Right hindlimb (tissue), 1 donor: ENCODE measurements around the gene CST3.
"Not testable (repeated sequence)": the region's sequence is repeated elsewhere in the genome, so short reads cannot be mapped to it uniquely, and the experiment has no call there.

Experiments
- DNase-seq: peaks from one replicate; pipeline ENCODE4 v3.0.0-alpha.2; 2018

Gene CST3

DNA sequence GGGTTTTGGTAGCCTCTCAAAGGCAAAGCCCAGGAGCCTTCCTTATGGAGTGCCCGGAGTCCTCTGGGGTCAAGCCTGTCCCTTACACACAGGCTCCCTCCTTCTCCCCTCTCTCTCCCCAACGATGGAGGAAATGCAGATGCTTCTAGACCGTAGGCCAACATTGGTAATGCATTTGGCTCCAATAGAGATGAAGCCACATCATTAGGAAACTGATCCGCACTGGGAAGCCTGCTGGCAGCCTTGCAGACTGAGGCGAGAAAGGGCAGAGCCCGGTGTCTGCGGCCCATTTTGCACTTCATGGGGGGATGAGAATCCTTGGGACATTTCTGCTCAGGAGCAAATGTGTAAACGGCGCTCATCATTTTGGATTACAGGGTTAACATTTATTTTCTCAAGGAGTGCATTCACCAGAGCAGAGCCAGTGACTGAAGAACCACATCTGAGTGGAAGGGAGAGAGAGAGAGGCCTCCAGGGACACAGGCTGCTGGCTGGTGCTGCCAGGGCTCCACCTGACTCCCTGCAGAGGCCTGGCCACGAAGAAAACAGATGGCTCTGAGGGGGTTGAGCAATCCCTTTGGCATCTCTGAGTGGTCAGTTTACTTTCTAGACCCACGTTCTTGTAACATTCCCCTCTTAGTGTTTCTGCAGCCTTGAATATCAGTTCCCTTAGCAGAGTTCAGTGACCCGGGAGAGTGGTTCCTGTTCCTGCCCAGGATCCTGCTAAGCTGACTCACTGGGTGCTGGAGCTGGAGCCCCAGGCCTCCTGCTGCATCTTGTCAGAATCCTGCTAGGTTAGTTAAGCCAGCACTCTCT is 4.4 kb upstream of the CST3 start:
- no peak for DNase-seq

- no peak for DNase-seq
Observed at GRCh38 chr20:23640671-23641667, 3.2 kb upstream of the CST3 start.

DNA sequence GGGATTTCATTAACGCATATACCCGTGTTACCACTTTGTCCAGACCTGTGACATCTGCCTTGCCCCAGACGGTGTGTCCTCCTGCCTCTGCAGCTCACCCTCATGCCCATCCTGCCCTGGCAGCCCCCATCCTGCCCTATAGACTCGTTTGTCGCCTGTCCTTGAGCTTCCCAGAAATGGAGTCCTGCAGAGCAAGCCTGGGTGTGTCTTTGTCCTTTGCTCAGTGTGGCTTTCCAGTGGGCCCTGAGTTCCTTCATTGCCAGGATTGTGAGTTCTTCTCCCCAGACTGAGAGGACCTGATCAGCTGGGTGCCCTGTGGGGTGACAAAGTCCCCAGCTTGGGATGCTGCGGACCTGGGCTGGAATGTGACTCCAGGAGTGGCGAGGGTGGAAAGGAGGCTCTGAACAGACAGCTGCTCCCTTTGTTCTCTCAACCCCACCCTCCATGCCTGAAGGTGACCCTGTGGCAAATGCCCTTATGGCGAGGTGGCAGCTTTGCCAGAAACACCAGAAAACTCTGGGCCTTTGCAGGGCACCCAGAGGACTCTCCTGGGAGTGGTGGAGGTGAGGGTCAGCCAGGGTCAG is 2.4 kb upstream of the CST3 start:
- DNase-seq, result no peak

- no peak for DNase-seq
Observed at GRCh38 chr20:23639490-23639958, 1.8 kb upstream of the CST3 start.

DNA sequence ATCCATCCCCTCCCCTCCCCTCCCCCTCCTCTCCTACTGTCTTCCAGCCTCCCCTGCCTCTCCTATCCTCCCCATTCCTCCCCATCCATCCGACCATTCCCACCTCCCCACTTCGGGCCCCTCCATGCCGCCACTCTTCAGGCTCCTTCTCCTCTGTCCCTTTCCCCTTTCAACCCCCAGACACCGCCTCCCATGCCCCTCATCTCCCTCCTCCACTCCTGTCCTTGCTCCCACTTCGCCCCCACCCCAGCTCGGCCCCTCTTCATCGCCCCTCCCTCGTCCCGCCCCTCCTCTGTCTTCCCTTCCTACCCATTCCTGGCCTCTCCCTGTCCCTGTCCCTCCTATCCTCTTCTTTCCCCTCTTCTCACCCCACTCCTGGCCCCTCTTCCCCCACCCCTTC is 554 bp upstream of the CST3 start:
- DNase-seq, result no peak

GRCh38 chr20:23636908-23637281 is 860 bp downstream of the CST3 start:
- no peak for DNase-seq

DNA sequence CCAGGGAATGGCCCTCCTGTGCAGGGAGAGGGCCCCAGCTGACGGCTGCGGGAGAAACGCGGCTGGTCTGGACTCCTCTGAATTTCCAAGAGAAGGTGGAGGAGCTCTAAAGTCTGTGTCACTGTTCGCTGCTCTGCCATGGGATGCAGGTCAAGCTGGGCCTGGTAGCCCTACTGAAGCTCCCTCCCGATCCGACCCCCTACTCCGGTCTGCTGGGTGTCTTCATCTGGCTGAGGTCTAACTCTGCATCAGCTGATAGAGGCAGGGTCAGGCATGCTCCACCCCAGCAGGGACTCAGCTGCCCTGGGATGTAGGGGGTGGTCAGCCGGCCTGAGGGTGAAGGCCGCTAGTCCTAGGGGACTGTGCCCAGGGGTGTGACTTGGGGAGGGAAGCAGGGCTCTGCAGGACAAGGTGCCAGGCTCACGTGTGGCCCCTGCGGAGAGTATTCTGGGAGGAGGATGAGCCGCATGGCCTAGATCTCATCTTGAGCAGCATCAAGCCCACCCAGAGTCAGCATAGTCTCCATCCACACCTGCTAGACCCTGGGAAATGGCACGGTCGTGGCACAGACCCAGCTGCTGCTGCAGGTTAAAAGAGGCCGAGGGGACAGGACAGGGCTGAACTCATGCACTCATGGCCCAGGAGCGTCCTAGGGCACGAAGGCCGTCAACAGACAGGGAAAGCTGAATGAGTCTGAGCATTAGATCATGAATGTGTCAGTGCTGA is 1.4 kb downstream of the CST3 start:
- DNase-seq, result no peak

DNA sequence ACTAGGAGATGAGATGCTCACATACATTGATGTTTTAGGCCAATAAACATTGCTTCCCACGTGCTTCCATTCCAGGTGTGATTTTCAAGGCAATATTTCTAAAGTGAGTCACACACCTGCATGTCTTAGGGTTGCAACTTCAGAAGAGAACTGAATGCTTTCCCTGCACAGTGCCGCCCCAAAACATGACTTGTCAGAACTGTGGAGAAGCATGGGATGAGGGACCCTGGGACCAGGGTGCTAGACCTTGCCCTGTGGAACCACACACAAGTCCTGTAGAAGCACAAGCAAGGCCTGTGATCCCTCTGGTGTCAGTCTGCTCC is 2.0 kb downstream of the CST3 start:
- not testable (repeated sequence) for DNase-seq

DNA sequence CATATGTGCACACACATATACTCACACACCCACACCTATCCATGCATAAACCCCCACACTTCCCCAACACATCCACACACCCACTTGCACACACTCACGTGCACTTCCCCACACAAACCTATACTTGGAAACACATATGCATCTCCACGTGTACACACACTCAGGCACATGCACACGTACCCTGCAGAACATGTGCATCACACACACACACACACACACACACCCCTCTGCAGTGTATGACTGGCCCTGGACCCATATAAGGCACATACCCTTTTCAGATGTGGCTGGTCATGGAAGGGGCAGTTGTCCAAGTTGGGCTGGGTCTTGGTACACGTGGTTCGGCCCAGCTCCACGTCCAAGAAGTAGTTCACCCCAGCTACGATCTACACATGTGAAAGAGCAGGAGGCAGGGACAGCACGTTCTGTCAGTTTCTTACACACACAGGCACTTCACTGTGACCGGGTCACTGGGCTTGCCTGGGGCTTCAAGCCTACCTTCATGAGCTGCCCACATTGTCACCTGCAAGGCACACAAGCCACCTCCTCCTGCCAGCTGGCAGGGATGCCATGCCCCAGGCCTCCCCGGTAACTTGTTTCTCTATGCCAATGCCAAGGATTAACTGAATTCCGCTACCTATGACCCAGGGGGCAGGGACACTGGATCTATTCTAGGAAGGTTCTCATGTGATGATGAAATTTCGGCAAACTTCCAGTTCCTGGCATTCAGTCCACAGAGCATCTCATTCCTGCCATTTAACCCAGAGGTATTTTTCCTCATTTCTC is 2.6 kb downstream of the CST3 start:
- DNase-seq, result no peak

- DNase-seq, result no peak
Observed at GRCh38 chr20:23634044-23634801, 3.5 kb downstream of the CST3 start.

GRCh38 chr20:23632711-23633573 is 4.8 kb downstream of the CST3 start:
- no peak for DNase-seq

DNA sequence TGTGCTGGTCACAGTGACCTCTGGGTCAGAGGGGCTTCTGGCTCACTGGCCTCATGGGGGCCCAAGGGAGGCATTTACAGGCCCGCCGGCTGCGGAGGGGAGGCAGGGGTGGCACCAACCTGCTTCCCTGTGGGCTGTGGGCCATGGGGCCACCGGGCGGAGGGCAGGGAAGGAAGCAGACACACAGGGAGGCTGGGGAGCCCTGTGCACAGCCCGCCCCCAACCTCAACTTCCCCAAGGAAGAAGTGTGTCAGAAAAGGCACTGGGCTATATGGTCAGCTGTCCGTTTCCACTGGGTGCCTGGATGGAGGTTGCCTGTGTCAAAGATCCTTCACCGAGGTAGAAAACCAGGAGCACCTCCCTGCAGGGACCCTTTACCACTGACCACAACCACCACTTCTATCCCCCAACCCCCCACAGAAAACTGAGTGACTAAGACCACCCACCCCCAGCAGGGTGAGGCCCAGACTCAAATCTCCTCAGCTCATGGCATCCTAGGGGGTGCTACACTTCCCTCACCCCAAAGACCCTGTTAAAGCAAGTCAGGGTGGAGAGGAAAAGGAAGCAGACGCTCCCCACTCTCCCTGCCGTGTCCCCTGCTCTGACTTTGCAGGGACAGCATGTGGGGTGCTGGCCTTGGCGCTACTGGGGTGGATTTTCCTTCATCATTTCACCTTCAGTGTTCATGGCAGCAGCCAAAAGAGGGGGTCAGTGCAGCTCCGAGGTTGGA is 5.6 kb downstream of the CST3 start:
- DNase-seq, result no peak

GRCh38 chr20:23631226-23631822 is 6.4 kb downstream of the CST3 start:
- no peak for DNase-seq

DNA sequence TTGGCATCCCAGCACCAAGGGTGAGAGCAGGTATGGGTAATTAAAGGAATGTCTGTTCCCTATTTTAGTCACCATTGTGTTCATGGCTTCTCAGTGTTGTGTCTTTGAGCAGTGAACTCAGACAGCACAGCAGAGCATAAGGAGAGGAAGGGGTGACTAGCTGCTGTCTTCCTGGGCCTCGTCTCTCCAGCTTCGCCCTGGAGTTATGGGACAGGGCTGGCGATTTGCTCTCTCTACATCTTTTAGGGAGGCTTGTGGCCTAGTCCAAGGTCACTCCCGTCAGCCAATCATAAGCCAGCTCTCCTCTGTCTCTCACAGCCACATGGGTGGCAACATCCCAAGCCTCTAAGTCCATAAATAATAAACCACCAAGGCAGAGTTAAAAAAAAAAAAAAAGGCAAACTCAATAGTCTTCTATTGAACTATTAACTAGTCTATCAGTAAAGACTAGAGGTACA is 7.3 kb downstream of the CST3 start:
- no peak for DNase-seq

- no peak for DNase-seq
Observed at GRCh38 chr20:23629542-23630391, 8.0 kb downstream of the CST3 start.

GRCh38 chr20:23629017-23629541 is 8.7 kb downstream of the CST3 start:
- no peak for DNase-seq

GRCh38 chr20:23628402-23629016 is 9.2 kb downstream of the CST3 start:
- DNase-seq, result no peak
